ENCODE measurements around the gene C2orf92.
A peak's percentile ranks its signal among the peaks of the same experiment; 100 is the strongest.
"Not testable (repeated sequence)": the region's sequence is repeated elsewhere in the genome, so short reads cannot be mapped to it uniquely, and the experiment has no call there.

Gene C2orf92

GRCh38 chr2:97626049-97626430 is 43.5 kb upstream of the C2orf92 start:
- H3K79me1 ChIP-seq (replicated peaks; ENCODE audit: low read length, poor library complexity, severe bottlenecking); H3K14ac ChIP-seq (ENCODE audit: low read length in 2 of 2); H4K8ac ChIP-seq (ENCODE audit: low read length); H3K36me3 ChIP-seq (ENCODE audit: control insufficient read depth in 1 of 2, insufficient read depth in 2 of 2, low read depth in 1 of 2, low read length in 2 of 2); H2AK5ac ChIP-seq (ENCODE audit: low read length, severe bottlenecking); H2BK120ac ChIP-seq (ENCODE audit: low read depth, low read length); H2AFZ ChIP-seq (ENCODE audit: low read depth, low read length); H3K9me3 ChIP-seq (ENCODE audit: control insufficient read depth, low read length); H3K9ac ChIP-seq (ENCODE audit: low read length); H3K4me3 ChIP-seq (ENCODE audit: insufficient read depth in 1 of 2, low read depth in 1 of 2, low read length in 2 of 2); H3K27me3 ChIP-seq (ENCODE audit: control insufficient read depth in 1 of 2, insufficient read depth in 1 of 2, low read length in 2 of 2); H4K91ac ChIP-seq (ENCODE audit: low read length); H2BK5ac ChIP-seq (ENCODE audit: low read depth, low read length, poor library complexity, severe bottlenecking); H3K4me1 ChIP-seq (ENCODE audit: control insufficient read depth, insufficient read depth, low read depth, low read length); H3K27ac ChIP-seq (ENCODE audit: low read length, poor library complexity, severe bottlenecking); DNase-seq; H3K23ac ChIP-seq (ENCODE audit: low read length in 2 of 2); H2BK15ac ChIP-seq (ENCODE audit: low read depth, poor library complexity, severe bottlenecking); H2BK12ac ChIP-seq (ENCODE audit: low read length in 2 of 2); H3K18ac ChIP-seq (ENCODE audit: low read depth in 1 of 2, low read length in 2 of 2); H3K4me2 ChIP-seq (ENCODE audit: low read length, poor library complexity, severe bottlenecking); H3K4ac ChIP-seq (ENCODE audit: low read depth in 1 of 2, low read length in 2 of 2): not testable (repeated sequence)
- 78% methylated on average over 7 of the region's 8 CpGs for WGBS

- H3K23ac ChIP-seq (ENCODE audit: low read length in 2 of 2) = no peak overlapping the region
- no peak overlapping the region for H3K18ac ChIP-seq (ENCODE audit: low read depth in 1 of 2, low read length in 2 of 2)
- no peak overlapping the region for H4K8ac ChIP-seq (ENCODE audit: low read length)
- H2AK5ac ChIP-seq (ENCODE audit: low read length, severe bottlenecking) = no peak overlapping the region
- H3K4ac ChIP-seq (ENCODE audit: low read depth in 1 of 2, low read length in 2 of 2) = no peak overlapping the region
- H2BK5ac ChIP-seq (ENCODE audit: low read depth, low read length, poor library complexity, severe bottlenecking) = no peak overlapping the region
- H3K4me1 ChIP-seq (ENCODE audit: control insufficient read depth, insufficient read depth, low read depth, low read length) = peaks cover 6% of the 10 kb centered on the region
- H3K4me2 ChIP-seq (ENCODE audit: low read length, poor library complexity, severe bottlenecking) = no peak overlapping the region
- no peak overlapping the region for H3K14ac ChIP-seq (ENCODE audit: low read length in 2 of 2)
- H3K9me3 ChIP-seq (ENCODE audit: control insufficient read depth, low read length) = no peaks in the 10 kb centered on the region
- no peak overlapping the region for H2BK12ac ChIP-seq (ENCODE audit: low read length in 2 of 2)
- H3K27ac ChIP-seq (ENCODE audit: low read length, poor library complexity, severe bottlenecking) = no peak overlapping the region
- no peak overlapping the region for H2BK120ac ChIP-seq (ENCODE audit: low read depth, low read length)
- H3K36me3 ChIP-seq (ENCODE audit: control insufficient read depth in 1 of 2, insufficient read depth in 2 of 2, low read depth in 1 of 2, low read length in 2 of 2) = peaks cover 6 to 21% of the 10 kb centered on the region in 2 experiments
- H2AFZ ChIP-seq (ENCODE audit: low read depth, low read length) = no peak overlapping the region
- WGBS = 80% methylated on average over 1 of the region's 4 CpGs
- DNase-seq = no peak
- H2BK15ac ChIP-seq (ENCODE audit: low read depth, poor library complexity, severe bottlenecking) = no peak overlapping the region
- H3K4me3 ChIP-seq (ENCODE audit: insufficient read depth in 1 of 2, low read depth in 1 of 2, low read length in 2 of 2) = no peak overlapping the region
- no peak overlapping the region for H3K9ac ChIP-seq (ENCODE audit: low read length)
- H3K27me3 ChIP-seq (ENCODE audit: control insufficient read depth in 1 of 2, insufficient read depth in 1 of 2, low read length in 2 of 2) = no peaks in the 10 kb centered on the region
- H3K79me1 ChIP-seq (replicated peaks; ENCODE audit: low read length, poor library complexity, severe bottlenecking) = peaks cover 7% of the 10 kb centered on the region
- no peak overlapping the region for H4K91ac ChIP-seq (ENCODE audit: low read length)
Measured at GRCh38 chr2:97644023-97644717, 25.3 kb upstream of the C2orf92 start.

GRCh38 chr2:97645112-97645694 is 24.3 kb upstream of the C2orf92 start:
- Histone ChIP-seq H4K8ac (ENCODE audit: low read length) (peak overlapping the region; percentile 97), H3K27ac (ENCODE audit: low read length, poor library complexity, severe bottlenecking) (peak overlapping the region; percentile 85), H3K79me1 (replicated peaks; ENCODE audit: low read length, poor library complexity, severe bottlenecking) (peaks cover 7% of the 10 kb centered on the region), H3K36me3 (ENCODE audit: control insufficient read depth in 1 of 2, insufficient read depth in 2 of 2, low read depth in 1 of 2, low read length in 2 of 2) (peaks cover 9 to 29% of the 10 kb centered on the region in 2 experiments), H3K4me1 (ENCODE audit: control insufficient read depth, insufficient read depth, low read depth, low read length) (peaks cover 6% of the 10 kb centered on the region), H2BK12ac (ENCODE audit: low read length in 2 of 2) (peak overlapping the region in 1 of 2 experiments; percentile 72), H3K4me3 (ENCODE audit: insufficient read depth in 1 of 2, low read depth in 1 of 2, low read length in 2 of 2) (peak overlapping the region; percentile 67 to 98), H3K9me3 (ENCODE audit: control insufficient read depth, low read length) (no peaks in the 10 kb centered on the region), H3K18ac (ENCODE audit: low read depth in 1 of 2, low read length in 2 of 2) (peak overlapping the region; percentile 87 to 99), H4K91ac (ENCODE audit: low read length) (peak overlapping the region; percentile 31), H2AK5ac (ENCODE audit: low read length, severe bottlenecking) (no peak overlapping the region), H2BK120ac (ENCODE audit: low read depth, low read length) (peak overlapping the region; percentile 24), H2BK5ac (ENCODE audit: low read depth, low read length, poor library complexity, severe bottlenecking) (peak overlapping the region; percentile 50), H2BK15ac (ENCODE audit: low read depth, poor library complexity, severe bottlenecking) (peak overlapping the region; percentile 84), H3K27me3 (ENCODE audit: control insufficient read depth in 1 of 2, insufficient read depth in 1 of 2, low read length in 2 of 2) (no peaks in the 10 kb centered on the region), H3K4me2 (ENCODE audit: low read length, poor library complexity, severe bottlenecking) (peak overlapping the region; percentile 86), H2AFZ (ENCODE audit: low read depth, low read length) (peak overlapping the region; percentile 99), H3K23ac (ENCODE audit: low read length in 2 of 2) (no peak overlapping the region), H3K4ac (ENCODE audit: low read depth in 1 of 2, low read length in 2 of 2) (peak overlapping the region; percentile 28 to 87), H3K9ac (ENCODE audit: low read length) (peak overlapping the region; percentile 99), H3K14ac (ENCODE audit: low read length in 2 of 2) (peak overlapping the region in 1 of 2 experiments; percentile 99)
- no peak for DNase-seq
- WGBS = 8% methylated on average over 19 of the region's 19 CpGs
